HepG2 (cell line): ENCODE data around the gene DSCAML1. TPM values are rescaled to one million over a fixed set of nuclear protein-coding genes. Genes with fewer than 3 reads are reported as not detected.

Experiments
- ATAC-seq: fragments of 200-7000 bp; cut with Tn5 transposase; 3 replicates; pipeline ENCODE4 v1.9.1; 2020; ENCODE audit warnings: mild to moderate bottlenecking, moderate library complexity
- BruUV-seq: library from RNA; stranded (reverse); fragments of 400-500 nt; replicated peaks from 2 replicates; lab custom pipeline; 2021; lab: Mats Ljungman, UMichigan
- CTCF ChIA-PET: fragments of 300-600 bp; formaldehyde crosslinking; extraction: SDS; loops from one replicate; lab custom pipeline; 2021; ENCODE audit warnings: low total read pairs, inconsistent platforms, low intra/inter-chr PET ratio; lab: Yijun Ruan, JAX
- POLR2A ChIA-PET: fragments of 350-600 bp; sonication (Branson Sonifier 250); formaldehyde crosslinking; loops from one replicate; lab custom pipeline; 2020; ENCODE audit warnings: antibody characterized with exemption, inconsistent platforms; lab: Yijun Ruan, JAX
- DNase-seq: peaks from one replicate; pipeline ENCODE4 v3.0.0-alpha.2; 2015; ENCODE audit warnings: low spot score
- FAIRE-seq: peaks from 3 replicates; lab custom pipeline; 2011; peaks lifted over from hg19 to GRCh38; lab: Jason Lieb, UNC
- H2AFZ ChIP-seq: one replicate; pipeline ENCODE4 v1.6.1; 2011; ENCODE audit warnings: low read length, inconsistent platforms
- H3K27ac ChIP-seq: fragments of 300-600 bp; 3 replicates; pipeline ENCODE4 v1.8.0; 2011; ENCODE audit warnings: mixed run types, mild to moderate bottlenecking, mixed read lengths, low read length, inconsistent platforms; ENCODE audit not compliant: insufficient read depth; ENCODE audit errors: extremely low read length
- H3K27me3 ChIP-seq, 2 experiments: fragments of 200-600 bp in 1 of 2; 2 replicates in 1 of 2; 3 replicates in 1 of 2; pipeline versions ENCODE4 v1.6.0 to v1.8.0; 2011; ENCODE audit warnings: low read length in 2 of 2, mild to moderate bottlenecking in 2 of 2, moderate library complexity in 2 of 2, inconsistent platforms in 1 of 2; ENCODE audit not compliant: insufficient read depth in 2 of 2, control insufficient read depth in 1 of 2
- H3K36me3 ChIP-seq, 2 experiments: fragments of 200-600 bp in 1 of 2; replicated peaks in 1 of 2; 2 replicates in 1 of 2; 3 replicates in 1 of 2; pipeline versions ENCODE4 v1.5.1 to v1.8.0; 2011; ENCODE audit warnings: low read length in 2 of 2, inconsistent platforms in 1 of 2; ENCODE audit not compliant: insufficient read depth in 2 of 2, control insufficient read depth in 1 of 2
- H3K4me1 ChIP-seq: 2 replicates; pipeline ENCODE4 v1.5.1; 2012; ENCODE audit warnings: low read length, inconsistent platforms; ENCODE audit not compliant: insufficient read depth
- H3K4me2 ChIP-seq: 2 replicates; pipeline ENCODE4 v1.6.0; 2011; ENCODE audit warnings: low read depth, low read length, inconsistent platforms
- H3K4me3 ChIP-seq, 3 experiments: fragments of 200-600 bp in 1 of 3; sonication (generic), shearing (Covaris generic) in 1 of 3; replicated peaks in 1 of 3; 2 replicates each; pipeline ENCODE4 v1.5.1; 2011 to 2016; ENCODE audit warnings: low read length in 3 of 3, inconsistent platforms in 2 of 3, low read depth in 2 of 3, mild to moderate bottlenecking in 2 of 3, control low read depth in 1 of 3, mixed read lengths in 1 of 3; ENCODE audit not compliant: insufficient read depth in 1 of 3
- H3K79me2 ChIP-seq: one replicate; pipeline ENCODE4 v1.6.1; 2011; ENCODE audit warnings: low read length, inconsistent platforms; ENCODE audit not compliant: insufficient read depth
- H3K9ac ChIP-seq: 2 replicates; pipeline ENCODE4 v1.6.0; 2011; ENCODE audit warnings: mild to moderate bottlenecking, low read depth, low read length, inconsistent platforms; ENCODE audit not compliant: insufficient read depth
- H3K9me3 ChIP-seq: 2 replicates; pipeline ENCODE4 v1.5.1; 2012; ENCODE audit warnings: mild to moderate bottlenecking, low read length
- H4K20me1 ChIP-seq: 2 replicates; pipeline ENCODE4 v1.6.0; 2011; ENCODE audit warnings: inconsistent platforms, mild to moderate bottlenecking, low read length, moderate library complexity; ENCODE audit not compliant: insufficient read depth
- DZIP1 ChIP-seq: sonication (generic); formaldehyde crosslinking; IDR thresholded peaks from 2 replicates; pipeline ENCODE4 v1.5.0; 2020; ENCODE audit warnings: mild to moderate bottlenecking, missing genetic modification reagents
- ISL2 ChIP-seq: sonication (generic); formaldehyde crosslinking; IDR thresholded peaks from 2 replicates; pipeline ENCODE4 v1.5.0; 2020; ENCODE audit warnings: missing genetic modification reagents
- JUNB ChIP-seq: sonication (generic); formaldehyde crosslinking; IDR thresholded peaks from 2 replicates; pipeline ENCODE4 v1.8.0; 2022; ENCODE audit warnings: missing genetic modification reagents, mild to moderate bottlenecking, borderline replicate concordance
- RFX5 ChIP-seq: IDR thresholded peaks from 2 replicates; pipeline ENCODE4 v1.6.1; 2011; ENCODE audit warnings: low read depth, low read length, improper control_type of control experiment
- SIX4 ChIP-seq: sonication (generic); formaldehyde crosslinking; IDR thresholded peaks from 2 replicates; pipeline ENCODE4 v1.4.0; 2020; ENCODE audit warnings: missing genetic modification reagents
- ZNF276 ChIP-seq: sonication (generic); formaldehyde crosslinking; IDR thresholded peaks from 2 replicates; pipeline ENCODE4 v1.4.0; 2020; ENCODE audit warnings: mild to moderate bottlenecking, low read depth, missing genetic modification reagents
- ZNF703 ChIP-seq: sonication (generic); formaldehyde crosslinking; IDR thresholded peaks from 2 replicates; pipeline ENCODE4 v1.5.1; 2020; ENCODE audit warnings: missing genetic modification reagents, mild to moderate bottlenecking, moderate library complexity, borderline replicate concordance
- whole genome bisulfite sequencing: methylation state at CpG from one replicate; pipeline ENCODE4 v1.1.6; 2017; ENCODE audit warnings: low lambda C conversion rate; 5-methylcytosine and 5-hydroxymethylcytosine counted together
- in situ Hi-C: cut with HindIII; loops from 2 replicates; pipeline ENCODE4 v1.10.0; 2017; ENCODE audit warnings: low pct_unique_long_range_greater_than_20kb; ENCODE audit not compliant: extremely low pct_ligation_motif_present
- intact Hi-C: fragments of 100-400 bp; cut with micrococcal nuclease; formaldehyde crosslinking; loops from one replicate; pipeline ENCODE4 v1.10.0; 2022; ENCODE audit not compliant: unreplicated experiment
- polyA plus RNA-seq, 8 experiments: library from polyadenylated mRNA; depleted of rRNA in 3 of 8; stranded (reverse) in 7 of 8; unstranded in 1 of 8; fragments of >200 nt; fragmentation: Illumina TruSeq in 4 of 8; extraction: Trizol in 4 of 8; gene quantifications; 2 replicates each; pipeline versions ENCODE4 v1.2.1 to v1.2.3, GENCODE V29; 2011 to 2016; ENCODE audit warnings: low read depth in 4 of 8, missing spikeins in 1 of 8, mixed read lengths in 1 of 8; ENCODE audit not compliant: insufficient read depth in 1 of 8
- total RNA-seq, 5 experiments: library from RNA; depleted of rRNA; stranded (reverse); fragments of >200 nt; fragmentation: Illumina TruSeq; extraction: Trizol; gene quantifications; 2 replicates each; pipeline ENCODE4 v1.2.3, GENCODE V29; 2016; ENCODE audit warnings: low read depth in 1 of 5

The DSCAML1 gene
- total and polyA plus RNA-seq, 2 of the 13 experiments (the other 11 are each of a cell fraction or from before 2014, with no cell fraction given): 0.29 to 0.40 TPM

- intact Hi-C loops (no loop called here), in situ Hi-C loops (no loop called here)
- H3K79me2 ChIP-seq: no peaks in the 10 kb centered on the region
- ATAC-seq (no peak), DNase-seq (no peak), FAIRE-seq (no peak)
- H3K9me3 ChIP-seq: no peaks in the 10 kb centered on the region
- no TSS peak for BruUV-seq
- no peak overlapping the region for H3K27ac ChIP-seq
- POLR2A ChIA-PET: no interaction called here
- H3K36me3 ChIP-seq: no peaks in the 10 kb centered on the region
- CTCF ChIA-PET: no interaction called here
- TF ChIP-seq RFX5 (no peak), SIX4 (CRISPR knock-in tag) (no peak), ZNF276 (no peak), ISL2 (CRISPR knock-in tag) (no peak), JUNB (CRISPR knock-in tag) (no peak), ZNF703 (CRISPR knock-in tag) (no peak), DZIP1 (no peak)
- no peaks in the 10 kb centered on the region for H4K20me1 ChIP-seq
- H2AFZ ChIP-seq: no peak overlapping the region
- 9% methylated on average over 5 of the region's 10 CpGs for WGBS
- H3K4me2 ChIP-seq: no peak overlapping the region
- peaks cover 4 to 6% of the 10 kb centered on the region in 2 experiments; a peak in 2 of 5 replicates for H3K27me3 ChIP-seq
- no peak overlapping the region for H3K4me3 ChIP-seq
- H3K4me1 ChIP-seq: no peaks in the 10 kb centered on the region
- H3K9ac ChIP-seq: no peak overlapping the region
Measured at GRCh38 chr11:117593065-117593464, 204.0 kb downstream of the DSCAML1 start.
